ENCODE data around the gene SLC25A21.

The SLC25A21 gene

GRCh38 chr14:37129047-37129446 lies 43.4 kb downstream of the SLC25A21 start:
- no peaks in the 10 kb centered on the region for H3K36me3 Mint-ChIP-seq (ENCODE audit: low read depth)
- H3K27ac Mint-ChIP-seq, result no peak overlapping the region
- H3K4me3 Mint-ChIP-seq, result no peak overlapping the region
- H3K9me3 Mint-ChIP-seq, result no peaks in the 10 kb centered on the region
- no peak for TF ChIP-seq CTCF (IDR thresholded peaks at IDR 0.05; ENCODE audit: unreplicated experiment in 3 of 3)
- no peaks in the 10 kb centered on the region for H3K4me1 Mint-ChIP-seq
- no peaks in the 10 kb centered on the region for H3K27me3 Mint-ChIP-seq (ENCODE audit: low read depth)

DNA sequence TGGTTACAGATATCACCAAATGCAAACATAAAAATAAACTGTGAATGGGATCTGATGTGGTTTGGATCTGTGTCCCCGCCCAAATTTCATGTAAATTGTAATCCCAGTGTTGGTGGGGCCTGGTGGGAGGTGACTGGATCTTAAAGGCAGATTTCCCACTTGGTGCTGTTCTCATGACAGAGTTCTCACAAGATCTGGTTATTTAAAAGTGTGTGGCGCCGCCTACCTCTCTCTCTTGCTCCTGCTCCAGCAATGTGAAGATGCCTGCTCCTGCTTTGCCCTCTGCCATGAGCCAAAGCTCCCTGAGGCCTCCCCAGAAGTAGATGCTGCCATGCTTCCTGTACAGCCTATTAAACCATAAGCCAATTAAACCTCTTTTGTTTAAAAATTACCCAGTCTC lies 47.8 kb downstream of the SLC25A21 start:
- Mint-ChIP-seq H3K27ac (no peak overlapping the region), H3K27me3 (ENCODE audit: low read depth) (no peaks in the 10 kb centered on the region), H3K4me1 (no peaks in the 10 kb centered on the region), H3K9me3 (no peaks in the 10 kb centered on the region), H3K36me3 (ENCODE audit: low read depth) (no peaks in the 10 kb centered on the region), H3K4me3 (no peak overlapping the region)
- TF ChIP-seq CTCF (IDR thresholded peaks at IDR 0.05; ENCODE audit: unreplicated experiment in 3 of 3), result no peak

DNA sequence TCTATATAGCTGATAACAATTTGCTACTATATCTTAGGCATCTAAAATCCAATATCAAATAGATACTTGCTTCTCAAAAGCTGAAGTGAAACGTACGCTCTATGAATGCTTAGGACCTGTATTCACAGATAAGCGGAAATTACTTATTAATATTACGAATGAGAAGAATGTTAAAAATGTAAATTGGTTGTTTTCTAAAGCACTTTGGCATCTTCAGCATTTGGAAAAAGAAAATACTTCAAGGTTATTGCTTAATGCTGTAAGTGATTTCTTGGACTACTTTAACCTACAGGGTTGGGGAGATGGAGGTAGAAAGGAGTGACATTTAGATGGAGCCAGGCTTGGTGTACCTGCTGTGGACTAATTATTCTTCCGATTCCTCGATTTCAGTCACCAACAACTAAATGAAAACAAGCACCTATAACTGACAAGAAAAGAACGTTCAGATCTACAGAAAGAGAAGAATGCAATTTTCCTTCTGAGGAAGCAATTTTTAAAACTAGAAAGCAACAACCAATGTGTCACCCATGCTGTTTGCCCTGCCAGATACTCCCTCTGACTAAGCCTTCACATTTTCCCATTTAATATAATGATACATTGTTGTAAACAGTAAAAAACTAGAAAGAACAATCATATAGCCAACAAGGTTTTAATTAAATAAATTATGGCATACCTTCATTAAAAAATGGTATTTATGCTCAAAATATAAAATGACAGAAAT lies 49.3 kb downstream of the SLC25A21 start:
- Mint-ChIP-seq H3K4me1 (no peaks in the 10 kb centered on the region), H3K27ac (no peak overlapping the region), H3K36me3 (ENCODE audit: low read depth) (no peaks in the 10 kb centered on the region)

GRCh38 chr14:37122288-37122687 lies 50.1 kb downstream of the SLC25A21 start:
- H3K9me3 Mint-ChIP-seq, result no peaks in the 10 kb centered on the region
- no peak overlapping the region for H3K27ac Mint-ChIP-seq
- H3K4me3 Mint-ChIP-seq, result no peak overlapping the region
- no peaks in the 10 kb centered on the region for H3K27me3 Mint-ChIP-seq (ENCODE audit: low read depth)
- TF ChIP-seq CTCF (IDR thresholded peaks at IDR 0.05; ENCODE audit: unreplicated experiment in 3 of 3), result no peak
- H3K36me3 Mint-ChIP-seq (ENCODE audit: low read depth), result no peaks in the 10 kb centered on the region
- H3K4me1 Mint-ChIP-seq, result no peaks in the 10 kb centered on the region

More for the DNA sequence above, 49.3 kb downstream of the SLC25A21 start:
- Mint-ChIP-seq H3K4me3 (no peak overlapping the region), H3K27me3 (ENCODE audit: low read depth) (no peaks in the 10 kb centered on the region), H3K9me3 (no peaks in the 10 kb centered on the region)
- TF ChIP-seq CTCF (IDR thresholded peaks at IDR 0.05; ENCODE audit: unreplicated experiment in 3 of 3), result no peak

DNA sequence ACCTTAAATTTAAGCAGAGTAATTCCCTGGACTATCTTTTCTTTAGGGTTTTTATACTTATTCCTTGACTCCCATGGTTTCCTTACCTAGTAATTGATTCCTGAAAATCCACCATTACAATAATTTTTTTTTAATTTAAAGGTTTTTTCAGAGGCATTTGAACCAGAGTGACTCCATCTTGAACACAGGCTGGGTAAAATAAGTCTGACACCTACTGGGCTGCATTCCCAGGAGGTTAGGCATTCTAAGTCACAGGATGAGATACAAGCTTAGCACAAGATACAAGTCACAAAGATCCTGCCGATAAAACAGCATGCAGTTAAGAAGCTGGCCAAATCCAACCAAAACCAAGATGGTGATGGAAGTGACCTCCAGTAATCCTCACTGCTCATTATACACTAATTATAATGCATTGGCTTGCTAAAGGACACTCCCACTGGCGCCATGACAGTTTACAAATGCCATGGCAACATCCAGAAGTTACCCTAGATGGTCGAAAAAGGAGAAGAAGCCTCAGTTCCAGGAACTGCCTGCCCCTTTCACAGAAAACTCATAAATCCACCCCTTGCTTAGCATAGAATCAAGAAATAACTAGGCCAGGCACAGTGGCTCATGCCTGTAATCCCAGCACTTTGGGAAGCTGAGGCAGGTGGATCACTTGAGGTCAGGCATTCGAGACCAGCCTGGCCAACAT lies 53.6 kb downstream of the SLC25A21 start:
- Mint-ChIP-seq H3K27me3 (ENCODE audit: low read depth) (no peaks in the 10 kb centered on the region), H3K4me3 (no peak overlapping the region), H3K36me3 (ENCODE audit: low read depth) (no peaks in the 10 kb centered on the region), H3K9me3 (no peaks in the 10 kb centered on the region), H3K4me1 (peaks cover 4% of the 10 kb centered on the region), H3K27ac (no peak overlapping the region)
- no peak for TF ChIP-seq CTCF (IDR thresholded peaks at IDR 0.05; ENCODE audit: unreplicated experiment in 3 of 3)

Data from nephron (organoid).